DND-41 (cell line): ENCODE results near the gene PPM1K.
A peak's percentile ranks its signal among the peaks of the same experiment; 100 is the strongest.

ENCODE experiments used
- ATAC-seq: fragments of 200-7000 bp; cut with Tn5 transposase; 3 replicates; pipeline ENCODE4 v1.9.1; 2021; ENCODE audit warnings: low read depth; ENCODE audit not compliant: insufficient read depth
- DNase-seq: peaks from one replicate; pipeline ENCODE4 v3.0.0-alpha.2; 2020
- H2AFZ ChIP-seq: 2 replicates; pipeline ENCODE4 v1.6.0; 2012; ENCODE audit warnings: low read depth, low read length
- H3K27ac ChIP-seq: 2 replicates; pipeline ENCODE4 v1.5.1; 2012; ENCODE audit warnings: low read length, inconsistent platforms
- H3K27me3 ChIP-seq: fragments of 200-600 bp; sonication (generic); 2 replicates; pipeline ENCODE4 v1.6.0; 2012; ENCODE audit warnings: low read length, mild to moderate bottlenecking, inconsistent platforms; ENCODE audit not compliant: insufficient read depth, poor library complexity
- H3K36me3 ChIP-seq: 2 replicates; pipeline ENCODE4 v1.5.1; 2012; ENCODE audit warnings: low read length, inconsistent platforms; ENCODE audit not compliant: insufficient read depth
- H3K4me1 ChIP-seq: 2 replicates; pipeline ENCODE4 v1.5.1; 2012; ENCODE audit warnings: mild to moderate bottlenecking, low read length; ENCODE audit not compliant: insufficient read depth
- H3K4me2 ChIP-seq: 2 replicates; pipeline ENCODE4 v1.6.0; 2012; ENCODE audit warnings: mild to moderate bottlenecking, moderate library complexity, low read length, inconsistent platforms; ENCODE audit not compliant: insufficient read depth
- H3K4me3 ChIP-seq, 2 experiments: fragments of 200-600 bp in 1 of 2; shearing (Covaris generic) in 1 of 2; 2 replicates each; pipeline ENCODE4 v1.5.1; 2012 to 2016; ENCODE audit warnings: inconsistent platforms in 2 of 2, low read length in 2 of 2, mild to moderate bottlenecking in 2 of 2, low read depth in 1 of 2, moderate library complexity in 1 of 2
- H3K79me2 ChIP-seq: 2 replicates; pipeline ENCODE4 v1.6.0; 2012; ENCODE audit warnings: low read length, inconsistent platforms; ENCODE audit not compliant: insufficient read depth
- H3K9ac ChIP-seq: 2 replicates; pipeline ENCODE4 v1.6.0; 2012; ENCODE audit warnings: low read depth, mild to moderate bottlenecking, inconsistent platforms, low read length, moderate library complexity
- H3K9me3 ChIP-seq: 2 replicates; pipeline ENCODE4 v1.5.1; 2012; ENCODE audit warnings: low read length, moderate library complexity, mild to moderate bottlenecking, inconsistent platforms; ENCODE audit not compliant: insufficient read depth, severe bottlenecking
- H4K20me1 ChIP-seq: 2 replicates; pipeline ENCODE4 v1.6.0; 2012; ENCODE audit warnings: low read length; ENCODE audit not compliant: insufficient read depth
- EZH2 ChIP-seq: IDR thresholded peaks from 3 replicates; pipeline ENCODE4 v1.6.1; 2012; ENCODE audit warnings: borderline replicate concordance, low read depth, mild to moderate bottlenecking, moderate library complexity, low read length, inconsistent platforms; ENCODE audit not compliant: severe bottlenecking
- TF ChIP-seq, protein P1 (sequence below): IDR thresholded peaks from 2 replicates; pipeline ENCODE4 v1.5.1; 2012; ENCODE audit warnings: borderline replicate concordance, low read length, moderate library complexity, mild to moderate bottlenecking; ENCODE audit not compliant: poor library complexity, severe bottlenecking; ENCODE audit errors: extremely low read depth

The PPM1K gene

DNA sequence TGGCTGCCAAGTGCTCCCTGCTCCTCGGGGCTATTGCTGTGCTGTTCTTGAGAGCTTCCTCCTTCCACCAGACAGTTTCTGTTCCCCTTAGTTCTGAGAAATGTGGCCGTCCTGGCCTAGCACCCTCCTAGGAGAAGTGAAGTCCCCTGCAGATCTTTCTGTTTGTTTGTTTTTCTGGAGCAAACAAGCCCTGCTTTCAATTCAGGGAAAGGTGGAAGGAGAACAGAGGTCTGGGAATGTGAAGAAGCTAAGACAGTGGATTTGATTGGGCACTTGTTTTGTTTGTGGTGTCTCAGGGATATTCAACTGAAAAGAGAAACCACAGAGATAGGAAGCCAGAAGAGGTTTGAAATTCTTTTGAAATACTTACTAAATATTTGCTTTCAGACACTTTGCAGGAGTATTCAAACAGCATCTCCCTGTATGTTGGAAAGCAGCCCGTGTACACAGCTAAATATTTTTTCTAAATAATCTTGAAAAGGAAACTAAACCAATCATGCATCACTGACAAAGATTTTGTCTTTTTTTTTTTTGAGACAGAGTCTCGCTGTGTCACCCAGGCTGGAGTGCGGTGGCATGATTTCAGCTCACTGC, 36.5 kb upstream of the PPM1K start:
- H3K9ac ChIP-seq = peak overlapping the region; percentile 57
- H3K4me1 ChIP-seq = peaks cover 28% of the 10 kb centered on the region
- peak overlapping the region; percentile 3 to 50; a peak in 3 of 4 replicates for H3K4me3 ChIP-seq
- TF ChIP-seq, protein P1, sequence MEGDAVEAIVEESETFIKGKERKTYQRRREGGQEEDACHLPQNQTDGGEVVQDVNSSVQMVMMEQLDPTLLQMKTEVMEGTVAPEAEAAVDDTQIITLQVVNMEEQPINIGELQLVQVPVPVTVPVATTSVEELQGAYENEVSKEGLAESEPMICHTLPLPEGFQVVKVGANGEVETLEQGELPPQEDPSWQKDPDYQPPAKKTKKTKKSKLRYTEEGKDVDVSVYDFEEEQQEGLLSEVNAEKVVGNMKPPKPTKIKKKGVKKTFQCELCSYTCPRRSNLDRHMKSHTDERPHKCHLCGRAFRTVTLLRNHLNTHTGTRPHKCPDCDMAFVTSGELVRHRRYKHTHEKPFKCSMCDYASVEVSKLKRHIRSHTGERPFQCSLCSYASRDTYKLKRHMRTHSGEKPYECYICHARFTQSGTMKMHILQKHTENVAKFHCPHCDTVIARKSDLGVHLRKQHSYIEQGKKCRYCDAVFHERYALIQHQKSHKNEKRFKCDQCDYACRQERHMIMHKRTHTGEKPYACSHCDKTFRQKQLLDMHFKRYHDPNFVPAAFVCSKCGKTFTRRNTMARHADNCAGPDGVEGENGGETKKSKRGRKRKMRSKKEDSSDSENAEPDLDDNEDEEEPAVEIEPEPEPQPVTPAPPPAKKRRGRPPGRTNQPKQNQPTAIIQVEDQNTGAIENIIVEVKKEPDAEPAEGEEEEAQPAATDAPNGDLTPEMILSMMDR = no peak
- H3K27ac ChIP-seq = peak overlapping the region; percentile 92
- ATAC-seq (peak; percentile 92), DNase-seq (peak; percentile 59)
- no peaks in the 10 kb centered on the region for H3K27me3 ChIP-seq
- peak overlapping the region; percentile 87 for H2AFZ ChIP-seq
- no peaks in the 10 kb centered on the region for H3K79me2 ChIP-seq
- H3K36me3 ChIP-seq = no peaks in the 10 kb centered on the region
- H3K4me2 ChIP-seq = peak overlapping the region; percentile 68
- H3K9me3 ChIP-seq = no peaks in the 10 kb centered on the region
- H4K20me1 ChIP-seq = no peaks in the 10 kb centered on the region

DNA sequence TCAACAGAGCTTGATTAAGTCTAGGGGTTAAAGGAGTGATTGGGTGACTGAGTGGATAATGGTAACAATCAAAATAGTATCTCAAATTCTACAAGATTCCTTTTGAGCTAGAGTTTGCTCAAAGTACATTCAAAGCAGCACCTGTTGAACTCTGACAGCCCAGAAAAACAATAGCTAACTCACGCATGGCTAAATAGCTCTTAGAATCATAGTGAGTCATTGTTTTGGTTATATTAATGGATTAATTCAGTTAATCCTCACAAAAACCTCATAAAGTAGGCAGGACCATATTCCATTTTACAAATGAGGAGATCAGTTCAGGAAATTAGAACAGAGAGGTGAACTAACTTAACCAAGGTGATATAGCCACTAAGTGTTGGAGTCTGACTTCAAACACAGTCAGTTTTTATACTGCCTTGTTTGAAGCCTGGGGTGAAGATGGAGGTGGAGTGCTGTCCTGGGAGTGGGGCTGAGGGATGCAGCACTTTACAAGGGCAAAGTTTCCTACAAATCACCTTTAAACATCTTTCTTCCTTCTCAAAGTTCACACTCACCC, 35.9 kb upstream of the PPM1K start:
- no peak for TF ChIP-seq EZH2
- TF ChIP-seq, protein P1 = no peak
- DNase-seq (no peak), ATAC-seq (peak; percentile 76)
- H3K27me3 ChIP-seq = no peaks in the 10 kb centered on the region
- H3K4me3 ChIP-seq = peak overlapping the region; percentile 3 to 50; a peak in 3 of 4 replicates
- H3K36me3 ChIP-seq = no peaks in the 10 kb centered on the region
- H3K4me1 ChIP-seq = peaks cover 28% of the 10 kb centered on the region
- peak overlapping the region; percentile 57 for H3K9ac ChIP-seq
- H3K27ac ChIP-seq = peak overlapping the region; percentile 92
- no peaks in the 10 kb centered on the region for H4K20me1 ChIP-seq
- H2AFZ ChIP-seq = peak overlapping the region; percentile 87
- no peaks in the 10 kb centered on the region for H3K9me3 ChIP-seq
- H3K79me2 ChIP-seq = no peaks in the 10 kb centered on the region
- peak overlapping the region; percentile 68 for H3K4me2 ChIP-seq

DNA sequence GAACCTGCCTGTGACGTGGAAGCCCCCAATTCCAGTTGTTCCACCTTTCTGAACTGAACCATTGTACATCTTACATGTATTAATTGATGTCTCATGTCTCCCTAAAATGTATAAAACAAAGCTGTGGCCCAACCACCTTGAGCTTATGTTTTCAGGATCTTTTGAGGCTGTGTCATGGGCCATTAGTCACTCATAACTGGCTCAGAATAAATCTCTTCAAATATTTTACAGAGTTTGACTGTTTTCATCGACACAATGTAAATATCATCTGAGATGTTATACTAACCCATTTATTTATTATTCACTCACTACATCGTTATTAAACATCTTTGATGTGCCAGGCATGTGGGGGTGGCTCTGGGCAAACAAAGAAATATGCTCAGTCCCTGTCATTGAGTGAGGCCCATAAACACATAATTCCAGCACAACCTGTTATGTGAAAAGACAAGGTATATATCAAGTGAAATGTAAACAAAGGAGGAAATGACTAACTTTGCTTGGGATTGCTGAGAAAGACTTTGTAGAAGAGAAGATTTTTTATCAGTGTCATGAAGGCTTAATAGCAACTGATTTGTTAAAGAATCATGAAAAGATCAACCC, 34.5 kb upstream of the PPM1K start:
- ATAC-seq = no peak
- Histone ChIP-seq H3K27ac (no peak overlapping the region), H3K36me3 (no peaks in the 10 kb centered on the region)

More for the DNA sequence above, 34.5 kb upstream of the PPM1K start:
- H2AFZ ChIP-seq = no peak overlapping the region
- no peaks in the 10 kb centered on the region for H3K27me3 ChIP-seq
- no peak for DNase-seq
- peaks cover 28% of the 10 kb centered on the region for H3K4me1 ChIP-seq
- no peaks in the 10 kb centered on the region for H4K20me1 ChIP-seq
- H3K4me3 ChIP-seq = no peak overlapping the region
- H3K4me2 ChIP-seq = no peak overlapping the region
- no peak overlapping the region for H3K9ac ChIP-seq
- no peaks in the 10 kb centered on the region for H3K9me3 ChIP-seq
- TF ChIP-seq, protein P1 = no peak
- TF ChIP-seq EZH2 = no peak
- H3K79me2 ChIP-seq = no peaks in the 10 kb centered on the region
